Left lung (tissue), 10 donors: Measurements from ENCODE around the gene PGRMC1. TPM values are rescaled to one million over a fixed set of nuclear protein-coding genes. Genes with fewer than 3 reads are reported as not detected.

Experiments used
- ATAC-seq: fragments of 200-7000 bp; cut with Tn5 transposase; one replicate; pipeline ENCODE4 v1.9.1; 2020; ENCODE audit warnings: moderate library complexity
- DNase-seq, 4 donors: peaks; one replicate each; pipeline ENCODE4 v3.0.0-alpha.2; 2013 to 2020
- H3K27ac ChIP-seq, 2 donors: fragments of 200-600 bp; sonication (generic) in 1 of 2; one replicate each; pipeline versions ENCODE4 v1.5.0 to v1.8.0; 2020 to 2021
- H3K27me3 ChIP-seq, 2 donors: fragments of 200-600 bp; sonication (generic) in 1 of 2; one replicate each; pipeline versions ENCODE4 v1.5.0 to v1.8.0; 2020 to 2021
- H3K36me3 ChIP-seq, 2 donors: fragments of 200-600 bp; sonication (generic) in 1 of 2; one replicate each; pipeline versions ENCODE4 v1.5.0 to v1.8.0; 2020 to 2021
- H3K4me1 ChIP-seq, 2 donors: fragments of 200-600 bp; one replicate each; pipeline ENCODE4 v1.8.0; 2021
- H3K4me3 ChIP-seq, 2 donors: fragments of 200-600 bp; sonication (generic) in 1 of 2; one replicate each; pipeline versions ENCODE4 v1.5.0 to v1.8.0; 2020 to 2021; ENCODE audit warnings: mild to moderate bottlenecking in 1 of 2
- H3K9me3 ChIP-seq, 2 donors: fragments of 200-600 bp; sonication (generic) in 1 of 2; one replicate each; pipeline versions ENCODE4 v1.5.0 to v1.8.0; 2020 to 2021
- CTCF ChIP-seq, 2 donors: fragments of 200-600 bp; sonication (generic) in 1 of 2; IDR thresholded peaks; one replicate each; pipeline versions ENCODE4 v1.5.0 to v1.8.0; 2021; ENCODE audit warnings: antibody characterized with exemption in 2 of 2
- intact Hi-C, 2 donors: fragments of 100-400 bp; cut with DNase I; formaldehyde crosslinking; loops; one replicate each; pipeline versions ENCODE4 v1.11.2 to v1.14.2; 2022
- polyA plus RNA-seq, 6 donors: library from polyadenylated mRNA; unstranded; fragments of 120-200 nt; gene quantifications; one replicate each; pipeline ENCODE4 v1.2.1, GENCODE V29; 2013; ENCODE audit not compliant: insufficient read length in 6 of 6
- total RNA-seq, 2 donors: library from RNA; stranded (reverse); fragmentation: NEBNext Ultra II Directional; extraction: Animal tissue kit (Norgen Biotek cat#: 25700); gene quantifications; one replicate each; pipeline ENCODE4 v1.2.1, GENCODE V29; 2021
- donor health status: DM: no; HTN: yes; CAD: no.
- donor health status: DM: no; HTN: no; CAD: no.

Gene PGRMC1
- total and polyA plus RNA-seq, 8 donors: 91.9 to 158 (median 143) TPM

GRCh38 chrX:119238557-119238956 is 2.5 kb downstream of the PGRMC1 start:
- DNase-seq (no peak), ATAC-seq (no peak)
- H3K27me3 ChIP-seq: no peaks in the 10 kb centered on the region
- H3K36me3 ChIP-seq: no peaks in the 10 kb centered on the region
- no peak for TF ChIP-seq CTCF (IDR thresholded peaks at IDR 0.05)
- intact Hi-C loops: no loop called here
- no peak overlapping the region for H3K4me3 ChIP-seq
- no peak overlapping the region for H3K27ac ChIP-seq
- no peaks in the 10 kb centered on the region for H3K4me1 ChIP-seq
- H3K9me3 ChIP-seq: no peaks in the 10 kb centered on the region

DNA sequence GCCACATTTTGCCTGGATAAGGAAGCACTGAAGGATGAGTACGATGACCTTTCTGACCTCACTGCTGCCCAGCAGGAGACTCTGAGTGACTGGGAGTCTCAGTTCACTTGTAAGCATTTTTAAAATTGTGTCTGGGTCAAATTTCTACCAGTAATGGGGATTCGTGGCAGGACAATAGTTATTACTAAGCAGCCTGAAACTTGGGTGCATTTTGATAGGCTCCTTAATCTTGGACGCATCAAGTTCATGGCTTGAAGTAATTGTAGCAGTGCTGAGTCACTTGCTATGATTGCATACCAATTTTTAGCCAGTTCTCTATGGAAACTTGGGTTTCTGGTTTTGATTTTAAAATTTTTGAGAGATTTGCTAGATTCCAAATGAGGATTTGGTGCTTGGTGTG is 4.3 kb downstream of the PGRMC1 start:
- Histone ChIP-seq H3K36me3 (peaks cover 0 to 5% of the 10 kb centered on the region in 2 donors), H3K27me3 (no peaks in the 10 kb centered on the region), H3K27ac (no peak overlapping the region), H3K9me3 (no peaks in the 10 kb centered on the region), H3K4me3 (no peak overlapping the region), H3K4me1 (no peaks in the 10 kb centered on the region)
- intact Hi-C loops: no loop called here
- DNase-seq: no peak
- ATAC-seq: no peak
- TF ChIP-seq CTCF (IDR thresholded peaks at IDR 0.05): no peak

GRCh38 chrX:119247702-119248101 is 11.6 kb downstream of the PGRMC1 start:
- no peaks in the 10 kb centered on the region for H3K4me1 ChIP-seq
- no peaks in the 10 kb centered on the region for H3K27me3 ChIP-seq
- peaks cover 0 to 5% of the 10 kb centered on the region in 2 donors for H3K36me3 ChIP-seq
- no peaks in the 10 kb centered on the region for H3K9me3 ChIP-seq
- no peak overlapping the region for H3K4me3 ChIP-seq
- DNase-seq (no peak), ATAC-seq (no peak)
- H3K27ac ChIP-seq: no peak overlapping the region
- intact Hi-C loops: no loop called here
- TF ChIP-seq CTCF (IDR thresholded peaks at IDR 0.05): no peak

- H3K4me1 ChIP-seq: no peaks in the 10 kb centered on the region
These were observed 13.8 kb downstream of the PGRMC1 start for GRCh38 chrX:119249891-119250290.

DNA sequence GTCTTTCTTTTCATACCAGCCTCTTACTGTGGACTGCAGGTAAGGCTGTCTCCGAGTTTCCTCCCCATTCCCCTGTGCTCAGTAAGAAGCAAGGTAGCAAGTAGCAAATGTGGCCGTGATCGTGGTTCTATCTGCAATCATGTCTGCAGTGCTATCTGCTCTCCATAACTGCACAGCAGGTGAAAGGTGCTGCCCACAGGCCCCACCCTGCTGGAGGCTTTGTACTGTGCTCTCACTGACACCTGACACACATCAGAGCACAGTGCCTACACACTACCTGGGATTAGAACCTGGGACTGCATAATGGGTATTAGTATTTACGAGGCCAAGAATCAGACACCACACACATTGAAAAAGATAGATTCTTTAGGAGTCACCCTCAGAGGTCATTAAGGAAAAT is 15.3 kb downstream of the PGRMC1 start:
- ATAC-seq (no peak), DNase-seq (no peak)
- intact Hi-C loops: no loop called here
- Histone ChIP-seq H3K9me3 (no peaks in the 10 kb centered on the region), H3K4me1 (no peaks in the 10 kb centered on the region), H3K27ac (no peak overlapping the region), H3K27me3 (peaks cover 0 to 5% of the 10 kb centered on the region in 2 donors), H3K4me3 (no peak overlapping the region), H3K36me3 (no peaks in the 10 kb centered on the region)
- no peak for TF ChIP-seq CTCF (IDR thresholded peaks at IDR 0.05)

More at GRCh38 chrX:119249891-119250290, 13.8 kb downstream of the PGRMC1 start:
- Histone ChIP-seq H3K27ac (no peak overlapping the region), H3K36me3 (no peaks in the 10 kb centered on the region), H3K9me3 (no peaks in the 10 kb centered on the region), H3K4me3 (no peak overlapping the region), H3K27me3 (no peaks in the 10 kb centered on the region)
- ATAC-seq: no peak
- intact Hi-C loops: no loop called here
- no peak for TF ChIP-seq CTCF (IDR thresholded peaks at IDR 0.05)
- DNase-seq: no peak
